ENCODE measurements around the gene ATF7IP2.

The ATF7IP2 gene

GRCh38 chr16:10518479-10519041 is 132.7 kb downstream of the ATF7IP2 start:
- no peak for DNase-seq

GRCh38 chr16:10519297-10519696 is 133.4 kb downstream of the ATF7IP2 start:
- no peak for DNase-seq

GRCh38 chr16:10519929-10520868 is 134.3 kb downstream of the ATF7IP2 start:
- no peak for DNase-seq

GRCh38 chr16:10520869-10521578 is 135.2 kb downstream of the ATF7IP2 start:
- no peak for DNase-seq

GRCh38 chr16:10521681-10522274 is 135.9 kb downstream of the ATF7IP2 start:
- DNase-seq, result peak; percentile 48

DNA sequence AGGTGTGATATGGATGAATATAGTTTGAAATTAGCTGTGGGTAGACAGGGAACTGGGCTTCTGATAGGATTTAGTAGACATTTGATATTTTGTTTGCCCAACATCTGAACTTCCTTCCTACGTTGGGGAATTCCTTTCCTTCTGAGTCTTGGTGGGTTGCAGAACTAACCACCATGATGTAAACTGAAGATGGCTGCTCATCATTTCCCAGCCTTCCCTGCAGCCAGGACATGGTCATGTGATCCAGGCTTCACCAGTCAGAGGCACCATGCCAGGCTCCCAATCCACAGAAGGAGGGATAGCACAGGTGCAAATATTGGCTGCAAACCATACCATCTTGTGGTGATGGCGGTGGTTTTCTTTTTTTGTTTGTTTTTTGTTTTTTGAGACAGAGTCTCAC is 137.1 kb downstream of the ATF7IP2 start:
- DNase-seq, result no peak

DNA sequence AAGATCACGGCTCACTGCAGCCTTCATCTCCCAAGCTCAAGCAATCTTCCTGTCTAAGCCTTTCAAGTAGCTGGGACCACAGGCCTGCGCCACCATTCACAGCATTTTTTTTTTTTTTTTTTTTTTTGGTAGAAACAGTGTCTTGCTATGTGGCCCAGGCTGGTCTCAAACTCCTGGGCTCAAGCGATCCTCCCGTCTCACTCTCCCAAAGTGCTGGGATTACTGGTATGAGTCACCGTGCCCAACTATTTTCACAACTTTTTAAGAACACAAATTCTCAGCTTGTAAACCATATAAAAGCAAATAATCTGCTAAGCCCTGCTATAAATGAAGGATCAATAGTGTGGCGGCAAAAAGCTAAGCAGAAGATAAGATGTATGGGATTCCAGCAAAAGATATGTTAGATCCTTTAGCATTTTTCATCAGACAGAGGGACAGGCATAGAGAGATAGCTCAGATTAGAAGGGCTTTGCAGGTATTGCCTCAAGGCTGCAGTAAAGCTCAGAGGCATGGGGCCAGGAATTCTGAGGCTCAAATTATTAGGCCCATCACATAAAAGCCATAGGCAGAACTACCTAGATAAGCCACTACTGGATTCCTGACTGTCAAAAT is 139.5 kb downstream of the ATF7IP2 start:
- DNase-seq, result no peak

DNA sequence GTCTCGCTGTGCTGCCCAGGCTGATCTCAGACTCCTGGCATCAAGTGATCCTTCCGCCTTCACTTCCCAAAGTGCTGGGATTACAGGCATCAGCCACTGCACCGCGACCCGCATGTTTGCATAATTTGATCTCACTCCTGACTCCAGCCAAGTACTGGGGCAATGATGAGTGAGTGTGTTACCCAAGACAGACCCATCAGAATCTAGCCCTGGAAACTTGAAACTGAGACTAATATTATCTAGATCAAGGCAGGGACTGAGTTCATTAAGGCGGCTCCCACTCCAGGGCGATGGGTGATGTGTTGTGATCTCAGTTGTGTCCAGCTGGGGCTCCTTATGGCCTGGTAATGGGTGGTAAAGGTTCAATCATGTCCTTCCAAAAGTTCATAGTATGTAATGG is 141.1 kb downstream of the ATF7IP2 start:
- no peak for DNase-seq

DNA sequence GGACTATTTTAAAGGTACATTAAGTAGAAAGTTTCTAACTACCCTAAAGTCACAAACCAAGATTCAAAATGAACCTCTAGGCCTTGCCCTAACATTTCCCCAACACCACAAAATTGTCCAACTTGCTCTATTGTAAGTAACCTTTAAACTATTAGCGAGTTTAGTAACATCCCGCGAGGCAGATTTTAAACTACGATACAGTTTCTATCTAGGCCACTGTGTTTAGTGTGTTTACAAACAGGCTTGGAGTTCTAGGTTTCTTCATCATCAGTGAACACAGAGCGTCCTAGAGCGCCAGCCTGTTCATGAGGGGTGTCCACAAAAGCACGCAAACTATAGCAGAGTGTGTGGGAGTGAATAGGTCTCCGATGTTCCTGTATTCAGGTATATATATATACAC is 142.8 kb downstream of the ATF7IP2 start:
- DNase-seq, result no peak

DNA sequence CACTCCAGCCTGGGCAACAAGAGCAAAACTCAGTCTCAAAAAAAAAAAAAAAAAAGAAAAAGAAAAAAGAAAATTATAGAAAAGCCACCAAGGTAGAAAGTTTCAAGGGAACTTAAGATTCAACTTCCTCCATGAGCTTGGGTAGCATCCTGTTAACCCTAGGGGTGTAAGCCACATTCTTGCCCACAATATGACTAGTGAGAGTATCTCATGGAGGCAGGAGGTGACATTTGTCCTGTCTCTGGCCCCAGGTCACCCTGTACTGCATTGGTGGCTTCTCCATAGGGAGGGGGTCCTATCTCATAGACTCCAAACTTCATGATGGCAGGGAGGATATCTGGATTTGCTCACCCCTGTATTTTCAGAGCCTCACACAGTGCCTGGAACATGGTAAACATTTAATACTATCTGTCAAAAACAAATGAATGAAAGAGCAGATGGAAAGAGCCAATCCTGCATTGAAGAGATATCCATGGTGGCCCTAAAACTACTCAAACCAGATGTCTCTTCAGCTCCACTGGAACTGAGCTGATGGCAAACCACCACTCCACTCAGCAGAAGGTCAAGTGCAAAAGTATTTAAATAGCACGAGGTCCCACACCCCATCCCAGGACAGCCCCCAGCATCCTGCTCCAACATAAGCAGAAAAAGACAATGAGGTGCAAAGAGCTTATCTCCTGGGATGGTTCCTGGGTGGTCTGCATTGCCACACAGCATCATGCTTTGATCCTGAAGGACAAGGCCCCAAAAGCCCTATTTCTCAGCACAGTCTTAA is 144.2 kb downstream of the ATF7IP2 start:
- DNase-seq, result no peak

DNA sequence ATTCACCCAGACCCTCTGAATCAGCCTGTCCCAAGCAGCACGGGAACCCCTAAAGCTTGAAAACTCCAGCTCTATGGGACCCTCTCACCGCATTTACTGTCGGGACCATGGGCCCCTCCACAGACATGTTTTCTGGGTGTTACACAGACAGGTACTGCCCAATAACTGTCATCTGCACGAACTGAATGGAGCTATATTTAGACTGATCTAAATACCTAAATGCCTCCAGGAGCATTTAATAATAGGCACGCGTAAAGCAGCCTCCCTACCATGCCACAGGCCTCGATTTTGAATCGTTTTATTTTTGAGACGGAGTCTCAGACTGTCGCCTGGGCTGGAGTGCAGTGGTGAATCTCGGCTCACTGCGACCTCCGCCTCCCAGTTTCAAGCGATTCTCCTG is 144.8 kb downstream of the ATF7IP2 start:
- DNase-seq, result no peak

DNA sequence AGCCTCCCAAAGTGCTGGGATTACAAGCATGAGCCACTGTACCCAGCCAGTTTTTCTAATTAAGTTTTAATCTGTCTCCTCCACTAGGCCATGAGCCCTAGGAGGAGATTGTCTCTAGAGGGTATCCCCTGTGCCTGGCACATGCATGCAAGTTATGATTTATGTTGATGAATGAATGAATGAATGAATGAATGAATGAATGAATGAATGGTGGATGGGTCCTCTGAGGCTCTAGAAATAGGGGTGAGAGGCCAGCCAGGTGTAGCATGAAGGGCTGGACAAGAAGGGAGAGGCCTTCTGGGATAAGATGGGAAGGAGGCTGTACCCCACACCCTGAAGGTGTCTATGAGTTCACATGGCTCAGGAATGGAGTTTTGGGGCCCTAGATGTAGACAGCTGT is 145.7 kb downstream of the ATF7IP2 start:
- no peak for DNase-seq

Measured in CD4-positive, alpha-beta T cell treated with Interleukin-21 for 1 hour (primary cell).